Subcutaneous adipose tissue (tissue), 4 donors: ENCODE measurements around the gene SHROOM1. TPM values are rescaled to one million over a fixed set of nuclear protein-coding genes. Genes with fewer than 3 reads are reported as not detected.

Experiments
- total RNA-seq, 4 donors: library from RNA; depleted of rRNA; stranded (reverse); fragments of >200 nt; gene quantifications; one replicate each; pipeline ENCODE4 v1.1.0, GENCODE V29; 2016
- TF ChIP-seq, protein P1 (sequence below): fragments of 450-650 bp; IDR thresholded peaks from one replicate; pipeline ENCODE4 v1.5.1; 2016; ENCODE audit warnings: low read depth, mild to moderate bottlenecking, control low read depth, antibody characterized with exemption, moderate library complexity

SHROOM1 gene
- total RNA-seq, 4 donors from 2014 or later = 0.49 to 8.3 (median 3.4) TPM

DNA sequence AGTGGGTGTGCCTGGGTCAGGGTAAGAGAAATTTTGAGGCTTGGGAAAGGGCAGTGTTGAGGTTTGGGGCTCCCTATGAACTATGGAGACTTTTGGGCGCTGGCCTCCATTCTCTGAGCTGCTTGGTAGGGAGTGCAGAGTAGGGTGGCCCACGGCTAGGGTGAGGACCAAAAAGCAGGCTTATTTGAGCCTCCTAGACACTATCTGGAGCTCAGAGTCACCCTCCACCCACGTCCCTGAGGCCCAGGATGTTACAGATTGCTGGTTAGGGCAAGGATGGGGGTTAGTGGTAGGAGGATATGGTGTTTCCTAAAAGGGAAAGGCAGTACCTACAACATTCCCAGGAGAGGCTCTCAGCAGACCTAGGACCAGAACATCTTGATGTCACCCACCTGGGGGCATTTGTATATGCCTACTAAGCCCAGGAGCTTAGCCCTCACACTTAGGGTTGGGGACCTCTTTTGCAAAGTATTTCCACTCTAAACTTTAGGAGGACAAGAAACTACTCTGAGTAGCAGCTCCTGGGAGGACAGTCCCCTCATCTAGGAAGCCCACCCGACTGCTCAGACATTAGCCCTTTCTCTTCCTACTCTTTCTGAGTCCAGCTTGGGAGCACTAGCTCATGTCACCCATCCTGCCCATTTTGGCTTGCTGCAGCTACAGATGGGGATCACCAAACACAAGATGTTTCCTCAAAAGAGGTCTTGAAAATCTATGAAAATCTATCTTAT is 2.3 kb downstream of the SHROOM1 start:
- TF ChIP-seq, protein P1, sequence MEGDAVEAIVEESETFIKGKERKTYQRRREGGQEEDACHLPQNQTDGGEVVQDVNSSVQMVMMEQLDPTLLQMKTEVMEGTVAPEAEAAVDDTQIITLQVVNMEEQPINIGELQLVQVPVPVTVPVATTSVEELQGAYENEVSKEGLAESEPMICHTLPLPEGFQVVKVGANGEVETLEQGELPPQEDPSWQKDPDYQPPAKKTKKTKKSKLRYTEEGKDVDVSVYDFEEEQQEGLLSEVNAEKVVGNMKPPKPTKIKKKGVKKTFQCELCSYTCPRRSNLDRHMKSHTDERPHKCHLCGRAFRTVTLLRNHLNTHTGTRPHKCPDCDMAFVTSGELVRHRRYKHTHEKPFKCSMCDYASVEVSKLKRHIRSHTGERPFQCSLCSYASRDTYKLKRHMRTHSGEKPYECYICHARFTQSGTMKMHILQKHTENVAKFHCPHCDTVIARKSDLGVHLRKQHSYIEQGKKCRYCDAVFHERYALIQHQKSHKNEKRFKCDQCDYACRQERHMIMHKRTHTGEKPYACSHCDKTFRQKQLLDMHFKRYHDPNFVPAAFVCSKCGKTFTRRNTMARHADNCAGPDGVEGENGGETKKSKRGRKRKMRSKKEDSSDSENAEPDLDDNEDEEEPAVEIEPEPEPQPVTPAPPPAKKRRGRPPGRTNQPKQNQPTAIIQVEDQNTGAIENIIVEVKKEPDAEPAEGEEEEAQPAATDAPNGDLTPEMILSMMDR = no peak

DNA sequence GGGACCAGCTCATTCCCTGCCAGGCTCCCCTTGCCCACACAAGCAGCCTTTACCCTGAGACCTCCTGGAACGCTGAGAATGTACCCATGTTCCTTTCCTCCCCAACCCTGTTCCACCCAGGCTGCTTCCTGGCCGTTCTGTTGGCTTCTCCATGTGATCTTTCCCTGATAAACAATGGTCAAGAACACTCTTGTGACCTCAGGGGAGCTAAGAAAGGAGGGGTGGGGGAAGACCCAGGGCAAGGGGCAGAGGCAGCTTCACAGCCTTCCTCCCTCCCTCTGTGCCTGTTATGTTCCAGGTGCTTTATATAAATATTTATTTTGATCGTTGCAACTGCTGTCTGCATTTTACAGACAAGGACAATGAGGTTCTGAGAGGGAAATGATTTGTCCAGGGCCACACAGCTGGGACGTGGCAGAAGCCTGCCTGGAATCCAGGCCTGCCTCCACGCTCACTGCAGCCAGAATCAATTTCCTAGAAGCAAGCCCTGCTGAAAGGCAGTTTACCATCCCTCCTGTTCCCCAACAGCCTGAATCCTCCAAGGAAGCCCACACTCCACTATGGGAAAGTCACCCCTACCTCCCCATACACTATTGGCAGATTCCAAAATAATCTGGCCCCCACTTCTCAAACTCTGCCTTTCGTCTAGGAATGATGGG is 3.9 kb downstream of the SHROOM1 start:
- TF ChIP-seq, protein P1 = no peak

DNA sequence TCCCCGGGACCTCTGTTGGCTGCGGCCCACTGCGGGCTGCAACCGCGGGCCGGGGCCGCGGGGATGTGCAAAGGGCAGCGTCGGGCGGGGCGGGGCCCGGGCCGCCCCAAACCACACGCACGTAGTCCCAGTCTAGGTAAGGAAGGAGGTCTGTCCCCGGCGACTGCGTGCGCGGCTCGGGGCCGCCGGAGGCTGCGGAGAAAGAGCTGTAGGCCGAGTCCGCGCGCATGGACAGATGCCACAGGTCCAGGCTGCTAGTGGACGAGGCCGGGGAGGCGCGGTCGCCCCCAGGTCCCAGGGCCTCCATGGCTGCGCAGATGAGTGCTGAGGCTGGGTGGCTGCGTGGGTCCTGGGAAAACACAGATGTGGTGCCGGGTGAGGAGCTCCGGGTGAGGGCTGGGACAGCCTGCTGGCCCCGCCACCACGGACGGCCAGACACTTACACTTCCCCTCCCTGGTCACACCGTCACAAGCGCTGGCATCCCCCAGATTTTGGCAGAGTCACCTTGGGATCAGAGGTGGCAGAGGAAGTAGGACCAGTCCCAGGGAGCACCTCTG is 4.5 kb downstream of the SHROOM1 start:
- TF ChIP-seq, protein P1 = no peak

DNA sequence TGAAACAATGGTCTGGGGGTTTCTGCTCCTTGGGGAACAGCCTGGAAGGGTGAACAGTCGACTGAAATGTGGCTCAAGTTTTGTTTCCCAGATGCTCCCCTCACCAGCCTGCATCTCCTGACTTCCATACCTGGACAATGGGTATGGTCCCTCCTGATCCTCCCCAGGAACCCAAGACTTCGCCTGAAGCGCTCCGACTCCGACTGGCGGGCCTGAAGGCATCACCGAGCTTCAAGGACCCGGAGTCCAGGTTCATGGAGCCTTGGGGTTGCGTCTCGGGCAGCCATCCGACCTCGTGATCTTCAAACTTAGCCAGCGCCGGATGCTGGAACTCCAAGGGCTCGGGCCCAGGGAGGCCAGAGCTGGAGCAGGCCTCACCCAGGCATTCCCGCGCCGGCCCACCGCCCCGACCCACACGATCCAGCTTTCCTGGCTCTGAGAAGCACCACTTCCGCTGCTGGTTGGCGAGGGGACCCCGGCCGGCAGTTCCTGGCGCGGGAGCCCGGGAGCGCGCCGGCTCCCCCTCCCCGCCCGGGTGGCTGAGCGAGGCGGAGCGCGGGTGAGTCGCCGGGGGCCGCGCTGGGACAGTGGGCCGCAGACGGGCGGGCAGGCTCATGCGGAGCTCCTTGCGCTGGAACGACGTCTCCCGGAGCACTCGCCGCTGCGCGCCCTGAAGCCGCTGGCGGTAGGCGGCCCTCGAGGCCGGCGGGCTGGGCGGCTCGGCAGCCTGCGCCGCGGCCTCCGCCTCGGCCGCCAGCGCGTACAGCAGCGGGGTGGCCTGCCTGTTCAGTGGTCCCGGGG is 5.2 kb downstream of the SHROOM1 start:
- TF ChIP-seq, protein P1 = no peak

DNA sequence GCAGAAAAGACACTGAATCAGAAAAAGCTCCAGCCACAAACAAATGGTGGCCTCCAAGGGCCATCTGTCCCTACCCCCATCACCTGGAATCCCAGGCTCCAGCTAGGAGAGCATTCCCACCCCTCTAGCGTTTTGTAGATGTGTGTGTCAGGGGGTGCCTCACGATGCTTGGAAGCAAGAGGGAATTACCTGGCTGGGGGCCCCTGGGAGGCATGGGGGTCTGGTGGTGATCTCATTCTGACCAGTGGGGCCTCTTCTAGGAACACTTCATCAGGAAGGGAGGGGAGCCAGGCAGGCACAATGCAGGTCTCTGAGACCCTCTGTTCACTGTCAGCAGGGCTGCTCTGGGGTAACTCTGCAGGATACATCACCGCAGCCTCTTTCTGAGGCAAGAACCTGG is 6.0 kb downstream of the SHROOM1 start:
- TF ChIP-seq, protein P1 = no peak

DNA sequence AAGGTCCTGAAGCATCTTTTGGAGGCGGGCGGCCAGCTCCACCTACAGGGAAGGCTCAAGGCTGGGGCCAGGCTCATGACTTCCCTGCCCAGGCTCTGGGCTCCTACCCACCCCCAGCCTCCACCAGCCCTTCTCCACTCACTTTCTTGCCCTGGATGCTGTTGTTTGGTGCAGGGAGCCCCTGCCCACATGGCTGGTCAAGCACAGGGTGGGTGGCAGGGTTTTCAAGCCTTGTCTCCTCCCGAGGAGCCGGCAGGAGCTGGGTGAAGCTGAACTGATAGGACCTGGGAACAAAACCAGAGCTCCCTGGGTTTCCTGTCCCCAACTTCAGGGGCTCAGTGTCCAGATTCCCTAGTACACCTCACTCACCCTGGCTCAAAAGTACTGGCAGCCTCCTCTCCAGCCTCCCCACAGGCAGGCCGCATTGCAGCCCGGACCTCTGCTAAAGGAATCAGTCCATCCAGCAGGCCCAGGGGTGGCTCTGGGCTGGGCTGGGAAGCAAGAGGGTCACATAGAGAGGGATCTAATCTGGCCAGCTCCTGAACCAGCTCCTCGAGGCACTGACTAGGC is 6.9 kb downstream of the SHROOM1 start:
- TF ChIP-seq, protein P1 = no peak
